Activated CD4-positive, alpha-beta T cell treated with anti-CD3 and anti-CD28 coated beads, Interleukin-2, amount 10 ng/mL, durations not matched to agents 24 days and 14 days (primary cell): ENCODE data around the gene KATNBL1. TPM values are rescaled to one million over a fixed set of nuclear protein-coding genes. Genes with fewer than 3 reads are reported as not detected.
"Not testable (repeated sequence)": the region's sequence is repeated elsewhere in the genome, so short reads cannot be mapped to it uniquely, and the experiment has no call there.

Experiments
- DNase-seq: peaks from one replicate; pipeline ENCODE4 v3.0.0; 2022
- H3K27ac Mint-ChIP-seq: one replicate; pipeline ENCODE4 v1.8.0; 2022; ENCODE audit warnings: mild to moderate bottlenecking, mixed read lengths
- H3K27me3 Mint-ChIP-seq: one replicate; pipeline ENCODE4 v1.8.0; 2022; ENCODE audit warnings: mixed read lengths
- H3K36me3 Mint-ChIP-seq: one replicate; pipeline ENCODE4 v1.8.0; 2022; ENCODE audit warnings: low read depth, mild to moderate bottlenecking, mixed read lengths
- H3K4me1 Mint-ChIP-seq: one replicate; pipeline ENCODE4 v1.8.0; 2021; ENCODE audit warnings: mixed read lengths
- H3K4me3 Mint-ChIP-seq: one replicate; pipeline ENCODE4 v1.8.0; 2022; ENCODE audit warnings: mild to moderate bottlenecking, moderate library complexity, mixed read lengths
- H3K9me3 Mint-ChIP-seq: one replicate; pipeline ENCODE4 v1.8.0; 2021; ENCODE audit warnings: mixed read lengths
- intact Hi-C: fragments of 100-400 bp; cut with micrococcal nuclease; formaldehyde crosslinking; loops from one replicate; pipeline ENCODE4 v1.15.1; 2023
- total RNA-seq: library from RNA; stranded (reverse); gene quantifications from 2 replicates; pipeline ENCODE4 v1.2.3, GENCODE V29; 2022

The KATNBL1 gene
- total RNA-seq, 1 donor from 2014 or later, result 44.2 TPM

DNA sequence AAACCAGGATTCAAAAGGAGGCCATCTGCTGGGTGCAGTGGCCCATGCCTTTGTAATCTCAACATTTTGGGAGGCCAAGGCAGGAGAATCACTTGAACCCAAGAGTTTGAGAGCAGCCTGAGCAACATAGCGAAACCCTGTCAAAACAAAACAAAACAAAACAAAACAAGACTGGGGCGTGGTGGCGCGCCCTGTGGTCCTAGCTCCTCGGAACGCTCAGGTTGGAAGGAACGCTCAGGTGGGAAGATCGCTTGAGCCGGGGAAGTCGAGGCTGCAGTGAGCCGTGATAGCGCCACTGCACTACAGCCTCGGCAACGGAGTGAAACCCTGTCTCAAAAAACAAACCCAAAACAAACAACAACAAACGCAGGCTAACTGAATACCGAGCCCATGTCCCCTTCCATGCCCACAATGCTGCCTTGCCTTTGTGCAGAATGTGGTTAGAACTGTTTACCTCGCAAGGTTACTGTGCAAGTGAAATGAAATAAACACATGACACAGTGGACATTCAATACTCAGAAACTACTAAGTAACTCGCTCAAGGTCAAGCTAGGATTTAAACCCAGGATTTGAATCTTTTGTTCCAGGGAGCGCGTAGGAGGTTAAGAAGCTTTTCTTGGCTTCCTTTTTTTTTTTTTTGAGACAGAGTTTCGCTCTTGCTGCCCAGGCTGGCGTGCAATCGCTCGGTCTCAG, 14.2 kb upstream of the KATNBL1 start:
- intact Hi-C loops, result loop anchor here (1.0 kb wide), 1 partner anchor 143 kb away; the partner anchor contains the start of gene LPCAT4
- no peaks in the 10 kb centered on the region for H3K9me3 Mint-ChIP-seq
- peak overlapping the region; percentile 95 for H3K4me3 Mint-ChIP-seq
- H3K27ac Mint-ChIP-seq, result peak overlapping the region; percentile 89
- peak; percentile 60 for DNase-seq
- no peaks in the 10 kb centered on the region for H3K27me3 Mint-ChIP-seq
- H3K4me1 Mint-ChIP-seq, result peaks cover 26% of the 10 kb centered on the region
- H3K36me3 Mint-ChIP-seq, result peaks cover 21% of the 10 kb centered on the region

GRCh38 chr15:34217587-34218225, 7.8 kb upstream of the KATNBL1 start:
- intact Hi-C loops, result no loop called here
- no peaks in the 10 kb centered on the region for H3K36me3 Mint-ChIP-seq
- no peak overlapping the region for H3K27ac Mint-ChIP-seq
- peaks cover 12% of the 10 kb centered on the region for H3K27me3 Mint-ChIP-seq
- H3K4me1 Mint-ChIP-seq, result no peaks in the 10 kb centered on the region
- no peak overlapping the region for H3K4me3 Mint-ChIP-seq
- H3K9me3 Mint-ChIP-seq, result no peaks in the 10 kb centered on the region
- no peak for DNase-seq

DNA sequence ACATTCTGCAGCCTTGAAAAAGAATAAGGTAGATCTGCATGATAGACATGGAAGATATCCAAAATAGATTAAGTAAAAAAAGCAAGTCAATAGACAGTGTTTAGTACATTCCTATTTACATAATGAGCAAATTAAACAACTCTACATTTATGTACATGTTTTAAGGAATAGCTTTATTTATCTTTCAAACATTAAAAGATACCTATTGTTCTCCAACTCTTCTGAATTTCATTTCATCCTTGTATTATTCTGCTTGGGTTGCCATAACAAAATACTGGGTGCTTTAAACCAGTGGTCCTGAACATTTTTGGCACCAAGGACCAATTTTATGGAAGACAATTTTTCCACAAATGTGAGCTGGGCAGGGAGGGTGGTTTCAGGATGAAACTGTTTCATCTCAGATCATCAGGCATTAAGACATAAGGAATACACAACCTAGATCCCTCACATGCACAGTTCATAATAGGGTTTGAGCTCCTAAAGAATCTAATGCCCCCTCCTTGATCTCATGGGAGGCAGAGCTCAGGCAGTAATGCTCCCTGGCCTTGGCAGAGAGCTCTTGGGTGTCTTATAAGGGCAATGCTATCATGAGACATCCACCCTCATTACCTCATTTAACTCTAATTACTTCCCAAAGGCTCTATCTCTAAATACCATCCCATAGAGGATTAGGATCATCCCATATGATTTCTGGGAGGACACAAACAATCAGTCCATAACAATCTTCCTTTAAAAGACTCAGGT, 6.8 kb upstream of the KATNBL1 start:
- no peak for DNase-seq
- intact Hi-C loops, result no loop called here
- H3K4me3 Mint-ChIP-seq, result no peak overlapping the region
- H3K4me1 Mint-ChIP-seq, result no peaks in the 10 kb centered on the region
- no peaks in the 10 kb centered on the region for H3K9me3 Mint-ChIP-seq
- H3K36me3 Mint-ChIP-seq, result no peaks in the 10 kb centered on the region
- H3K27ac Mint-ChIP-seq, result no peak overlapping the region
- peaks cover 12% of the 10 kb centered on the region for H3K27me3 Mint-ChIP-seq

DNA sequence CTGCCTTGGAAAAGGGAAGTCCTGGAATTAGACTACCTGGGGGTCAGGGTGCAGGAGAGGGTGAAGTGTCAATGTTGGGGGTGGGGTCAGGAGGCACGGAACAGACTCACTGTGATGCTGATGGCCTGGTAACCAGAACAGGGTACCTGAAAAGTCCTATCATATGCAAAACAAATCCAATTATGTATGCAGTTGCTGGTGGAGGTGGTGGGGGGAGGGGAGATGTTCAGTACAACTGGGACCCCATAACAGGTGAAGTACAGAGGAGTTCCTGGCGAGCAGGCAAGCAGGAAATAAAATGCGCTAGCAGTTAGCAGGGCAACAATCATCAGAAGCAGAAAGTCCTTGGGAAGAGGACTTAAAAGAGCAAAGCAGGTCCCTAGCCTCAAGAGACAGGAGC, 4.2 kb upstream of the KATNBL1 start:
- intact Hi-C loops, result no loop called here
- H3K4me3 Mint-ChIP-seq, result no peak overlapping the region
- DNase-seq, result peak; percentile 54
- H3K9me3 Mint-ChIP-seq, result no peaks in the 10 kb centered on the region
- H3K27ac Mint-ChIP-seq, result no peak overlapping the region
- peaks cover 12% of the 10 kb centered on the region for H3K27me3 Mint-ChIP-seq
- H3K4me1 Mint-ChIP-seq, result peaks cover 2% of the 10 kb centered on the region
- no peaks in the 10 kb centered on the region for H3K36me3 Mint-ChIP-seq

DNA sequence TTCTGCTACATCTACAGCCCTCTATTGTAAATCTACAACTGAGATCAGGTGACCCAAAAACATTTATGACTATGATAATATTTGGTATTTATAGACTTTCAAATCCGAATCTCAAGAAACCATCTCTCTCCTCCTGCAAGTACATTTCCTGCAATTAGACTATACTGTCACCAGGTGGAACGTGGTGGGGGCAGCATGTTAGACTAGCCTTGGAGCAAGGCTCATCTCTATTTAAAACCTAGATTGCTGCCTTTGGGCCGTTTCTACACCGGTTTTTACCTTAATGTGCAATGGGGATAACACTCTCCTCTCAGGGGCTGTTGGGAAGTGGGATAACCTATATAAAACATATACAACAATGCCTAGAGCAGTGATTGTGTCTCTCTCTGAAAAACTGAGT, 3.8 kb upstream of the KATNBL1 start:
- Mint-ChIP-seq H3K36me3 (no peaks in the 10 kb centered on the region), H3K27ac (no peak overlapping the region), H3K9me3 (no peaks in the 10 kb centered on the region), H3K4me1 (peaks cover 2% of the 10 kb centered on the region), H3K4me3 (no peak overlapping the region), H3K27me3 (peaks cover 12% of the 10 kb centered on the region)
- intact Hi-C loops, result no loop called here
- DNase-seq, result peak; percentile 53

GRCh38 chr15:34206011-34206410, 3.9 kb downstream of the KATNBL1 start:
- H3K36me3 Mint-ChIP-seq, result peaks cover 21% of the 10 kb centered on the region
- peaks cover 22% of the 10 kb centered on the region for H3K4me1 Mint-ChIP-seq
- no peaks in the 10 kb centered on the region for H3K27me3 Mint-ChIP-seq
- no peaks in the 10 kb centered on the region for H3K9me3 Mint-ChIP-seq
- H3K4me3 Mint-ChIP-seq, result no peak overlapping the region
- peak overlapping the region; percentile 21 for H3K27ac Mint-ChIP-seq
- no peak for DNase-seq
- intact Hi-C loops, result no loop called here

DNA sequence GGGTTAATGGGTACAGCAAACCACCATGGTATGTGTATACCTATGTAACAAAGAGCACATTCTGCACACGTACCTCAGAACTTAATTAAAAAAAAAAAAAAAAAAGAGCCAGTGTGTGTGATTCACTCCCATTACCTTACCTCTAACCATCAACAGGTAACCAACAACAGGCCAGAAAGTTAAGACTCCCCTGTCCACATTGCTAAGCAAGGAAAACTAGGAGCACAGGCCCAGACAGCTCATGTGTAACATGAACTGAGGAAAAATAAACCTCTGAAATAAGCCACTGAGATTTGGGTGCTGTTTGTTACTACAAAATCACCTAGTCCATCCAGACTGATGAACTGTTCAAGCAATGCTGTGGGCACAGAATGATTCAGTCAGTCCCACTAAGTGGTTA, 6.0 kb downstream of the KATNBL1 start:
- Mint-ChIP-seq H3K27me3 (no peaks in the 10 kb centered on the region), H3K4me3 (no peak overlapping the region), H3K36me3 (peaks cover 33% of the 10 kb centered on the region), H3K9me3 (no peaks in the 10 kb centered on the region), H3K4me1 (peaks cover 24% of the 10 kb centered on the region), H3K27ac (no peak overlapping the region)
- intact Hi-C loops, result no loop called here
- DNase-seq, result no peak

DNA sequence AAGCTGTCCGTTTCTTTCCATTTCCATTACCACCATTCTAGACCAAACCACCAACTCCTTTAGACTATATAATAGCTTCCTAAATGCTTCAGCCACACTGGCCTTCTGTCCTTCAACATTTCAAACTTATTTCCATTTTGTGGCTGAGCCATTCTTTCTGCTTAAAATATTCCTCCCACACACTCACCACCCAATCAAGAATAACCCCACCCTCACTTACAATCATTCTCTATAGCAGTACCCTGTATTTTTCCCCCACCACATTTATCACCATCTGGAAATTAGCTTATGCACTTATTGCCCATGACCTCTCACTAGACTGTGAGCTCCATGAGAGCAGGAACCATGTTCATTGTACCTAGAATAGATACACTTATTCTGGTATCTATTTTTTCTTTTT, 6.6 kb downstream of the KATNBL1 start:
- Mint-ChIP-seq H3K9me3 (no peaks in the 10 kb centered on the region), H3K4me3 (no peak overlapping the region), H3K27ac (no peak overlapping the region), H3K36me3 (peaks cover 38% of the 10 kb centered on the region), H3K27me3 (no peaks in the 10 kb centered on the region), H3K4me1 (peaks cover 21% of the 10 kb centered on the region)
- DNase-seq, result no peak
- intact Hi-C loops, result no loop called here

GRCh38 chr15:34193272-34193671, 16.6 kb downstream of the KATNBL1 start:
- H3K36me3 Mint-ChIP-seq, result peaks cover 16% of the 10 kb centered on the region
- H3K27ac Mint-ChIP-seq, H3K27me3 Mint-ChIP-seq, H3K4me1 Mint-ChIP-seq, H3K4me3 Mint-ChIP-seq, DNase-seq, H3K9me3 Mint-ChIP-seq, intact Hi-C loops: not testable (repeated sequence)

- Mint-ChIP-seq H3K4me1 (peaks cover 2% of the 10 kb centered on the region), H3K9me3 (no peaks in the 10 kb centered on the region), H3K36me3 (peaks cover 18% of the 10 kb centered on the region), H3K27me3 (no peaks in the 10 kb centered on the region), H3K27ac (no peak overlapping the region), H3K4me3 (no peak overlapping the region)
- DNase-seq, result no peak
- intact Hi-C loops, result no loop called here
Measured at GRCh38 chr15:34188711-34189110, 21.2 kb downstream of the KATNBL1 start.

- Mint-ChIP-seq H3K36me3 (peaks cover 21% of the 10 kb centered on the region), H3K27me3 (no peaks in the 10 kb centered on the region), H3K27ac (no peak overlapping the region), H3K4me1 (peaks cover 3% of the 10 kb centered on the region), H3K9me3 (no peaks in the 10 kb centered on the region), H3K4me3 (no peak overlapping the region)
- intact Hi-C loops, result no loop called here
- DNase-seq, result no peak
Measured at GRCh38 chr15:34185666-34186065, 24.2 kb downstream of the KATNBL1 start.

- Mint-ChIP-seq H3K36me3 (peaks cover 22% of the 10 kb centered on the region), H3K27ac (no peak overlapping the region), H3K4me1 (peaks cover 2% of the 10 kb centered on the region), H3K4me3 (no peak overlapping the region), H3K27me3 (no peaks in the 10 kb centered on the region), H3K9me3 (no peaks in the 10 kb centered on the region)
- DNase-seq, result no peak
- intact Hi-C loops, result no loop called here
Measured at GRCh38 chr15:34182942-34183341, 27.0 kb downstream of the KATNBL1 start.

GRCh38 chr15:34179234-34179633, 30.7 kb downstream of the KATNBL1 start:
- DNase-seq, result no peak
- Mint-ChIP-seq H3K4me3 (no peak overlapping the region), H3K36me3 (peaks cover 15% of the 10 kb centered on the region), H3K9me3 (peaks cover 7% of the 10 kb centered on the region), H3K27ac (no peak overlapping the region), H3K4me1 (peaks cover 2% of the 10 kb centered on the region), H3K27me3 (no peaks in the 10 kb centered on the region)
- intact Hi-C loops, result no loop called here

DNA sequence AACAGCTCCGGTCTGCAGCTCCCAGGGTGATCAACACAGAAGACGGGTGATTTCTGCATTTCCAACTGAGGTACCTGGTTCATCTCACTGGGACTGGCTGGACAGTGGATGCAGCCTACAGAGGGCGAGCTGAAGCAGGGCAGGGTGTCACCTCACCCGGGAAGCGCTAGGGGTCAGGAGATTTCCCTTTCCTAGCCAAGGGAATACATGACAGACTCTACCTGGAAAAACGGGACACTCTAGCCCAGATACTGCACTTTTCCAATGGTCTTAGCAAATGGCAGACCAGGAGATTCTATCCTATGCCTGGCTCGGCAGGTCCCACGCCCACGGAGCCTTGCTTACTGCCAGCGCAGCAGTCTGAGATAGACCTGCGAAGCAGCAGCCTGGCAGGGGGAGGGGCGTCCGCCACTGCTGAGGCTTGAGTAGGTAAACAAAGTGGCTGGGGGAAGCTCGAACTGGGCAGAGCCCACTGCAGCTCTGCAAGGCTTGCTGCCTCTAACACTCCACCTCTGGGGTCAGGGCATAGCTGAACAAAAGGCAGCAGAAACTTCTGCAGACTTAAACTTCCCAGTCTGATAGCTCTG, 43.8 kb downstream of the KATNBL1 start:
- H3K27ac Mint-ChIP-seq, H3K27me3 Mint-ChIP-seq, DNase-seq, H3K4me1 Mint-ChIP-seq, H3K4me3 Mint-ChIP-seq, intact Hi-C loops: not testable (repeated sequence)
- peaks cover 50% of the 10 kb centered on the region for H3K36me3 Mint-ChIP-seq
- H3K9me3 Mint-ChIP-seq, result peaks cover 30% of the 10 kb centered on the region
